RWPE1 (cell line): ENCODE measurements around the gene IGFALS.

Experiments used
- CTCF ChIA-PET: fragments of 350-600 bp; sonication (Branson Sonifier 250); formaldehyde crosslinking; extraction: SDS; loops from one replicate; lab custom pipeline; 2021; lab: Yijun Ruan, JAX
- POLR2A ChIA-PET: fragments of 400-600 bp; formaldehyde crosslinking; extraction: SDS; loops from one replicate; lab custom pipeline; 2020; ENCODE audit warnings: antibody characterized with exemption; ENCODE audit not compliant: low non-redundant PET; lab: Yijun Ruan, JAX
- DNase-seq: peaks from one replicate; pipeline ENCODE4 v3.0.0; 2012; ENCODE audit warnings: low spot score
- H3K27ac ChIP-seq: fragments of 450-650 bp; 2 replicates; pipeline ENCODE4 v1.5.1; 2017
- TF ChIP-seq, protein P1 (sequence below): fragments of 450-650 bp; conservative IDR thresholded peaks from 2 replicates; pipeline ENCODE4 v1.5.1; 2017; ENCODE audit warnings: low read depth, mild to moderate bottlenecking

IGFALS gene

DNA sequence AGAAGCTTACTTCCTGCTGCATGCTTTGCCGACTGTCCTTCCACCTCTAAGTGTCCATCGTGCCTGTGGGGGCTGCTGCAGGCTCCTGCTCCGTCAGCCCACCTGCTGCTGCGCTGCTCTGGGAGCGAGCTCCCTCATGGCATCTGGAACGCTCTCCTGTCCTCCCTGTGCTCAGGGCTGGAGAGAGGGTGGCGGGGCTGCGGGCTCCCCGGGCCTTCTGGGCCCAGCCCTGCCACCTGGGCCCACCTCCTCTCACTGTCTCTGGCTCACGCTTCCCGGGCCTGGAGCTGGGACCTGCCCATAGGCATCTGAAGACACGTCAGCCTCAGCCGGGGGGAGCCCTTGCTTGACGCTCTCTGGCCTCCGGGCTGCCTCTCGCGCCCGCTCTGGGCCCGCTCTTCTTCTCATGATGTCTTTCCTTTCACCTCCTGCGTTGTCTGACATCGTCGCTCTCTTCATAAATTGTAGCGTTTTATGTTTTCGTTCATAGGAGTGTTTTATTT lies 49.1 kb downstream of the IGFALS start:
- peak overlapping the region; percentile 23; the same call in 1 of the 2 replicates for H3K27ac ChIP-seq
- TF ChIP-seq, protein P1, sequence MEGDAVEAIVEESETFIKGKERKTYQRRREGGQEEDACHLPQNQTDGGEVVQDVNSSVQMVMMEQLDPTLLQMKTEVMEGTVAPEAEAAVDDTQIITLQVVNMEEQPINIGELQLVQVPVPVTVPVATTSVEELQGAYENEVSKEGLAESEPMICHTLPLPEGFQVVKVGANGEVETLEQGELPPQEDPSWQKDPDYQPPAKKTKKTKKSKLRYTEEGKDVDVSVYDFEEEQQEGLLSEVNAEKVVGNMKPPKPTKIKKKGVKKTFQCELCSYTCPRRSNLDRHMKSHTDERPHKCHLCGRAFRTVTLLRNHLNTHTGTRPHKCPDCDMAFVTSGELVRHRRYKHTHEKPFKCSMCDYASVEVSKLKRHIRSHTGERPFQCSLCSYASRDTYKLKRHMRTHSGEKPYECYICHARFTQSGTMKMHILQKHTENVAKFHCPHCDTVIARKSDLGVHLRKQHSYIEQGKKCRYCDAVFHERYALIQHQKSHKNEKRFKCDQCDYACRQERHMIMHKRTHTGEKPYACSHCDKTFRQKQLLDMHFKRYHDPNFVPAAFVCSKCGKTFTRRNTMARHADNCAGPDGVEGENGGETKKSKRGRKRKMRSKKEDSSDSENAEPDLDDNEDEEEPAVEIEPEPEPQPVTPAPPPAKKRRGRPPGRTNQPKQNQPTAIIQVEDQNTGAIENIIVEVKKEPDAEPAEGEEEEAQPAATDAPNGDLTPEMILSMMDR = no peak
- DNase-seq = no peak
- ChIA-PET CTCF (interaction anchor here (0.9 to 1.4 kb wide), 2 partner anchors 28 to 66 kb away, joined by 3 read pairs; partner anchors contain the start of genes EME2, JPT2 and MRPS34), POLR2A (interaction anchor here (0.9 to 1.4 kb wide), 2 partner anchors 26 to 39 kb away, joined by 3 to 4 read pairs; partner anchors contain the start of gene MAPK8IP3)

DNA sequence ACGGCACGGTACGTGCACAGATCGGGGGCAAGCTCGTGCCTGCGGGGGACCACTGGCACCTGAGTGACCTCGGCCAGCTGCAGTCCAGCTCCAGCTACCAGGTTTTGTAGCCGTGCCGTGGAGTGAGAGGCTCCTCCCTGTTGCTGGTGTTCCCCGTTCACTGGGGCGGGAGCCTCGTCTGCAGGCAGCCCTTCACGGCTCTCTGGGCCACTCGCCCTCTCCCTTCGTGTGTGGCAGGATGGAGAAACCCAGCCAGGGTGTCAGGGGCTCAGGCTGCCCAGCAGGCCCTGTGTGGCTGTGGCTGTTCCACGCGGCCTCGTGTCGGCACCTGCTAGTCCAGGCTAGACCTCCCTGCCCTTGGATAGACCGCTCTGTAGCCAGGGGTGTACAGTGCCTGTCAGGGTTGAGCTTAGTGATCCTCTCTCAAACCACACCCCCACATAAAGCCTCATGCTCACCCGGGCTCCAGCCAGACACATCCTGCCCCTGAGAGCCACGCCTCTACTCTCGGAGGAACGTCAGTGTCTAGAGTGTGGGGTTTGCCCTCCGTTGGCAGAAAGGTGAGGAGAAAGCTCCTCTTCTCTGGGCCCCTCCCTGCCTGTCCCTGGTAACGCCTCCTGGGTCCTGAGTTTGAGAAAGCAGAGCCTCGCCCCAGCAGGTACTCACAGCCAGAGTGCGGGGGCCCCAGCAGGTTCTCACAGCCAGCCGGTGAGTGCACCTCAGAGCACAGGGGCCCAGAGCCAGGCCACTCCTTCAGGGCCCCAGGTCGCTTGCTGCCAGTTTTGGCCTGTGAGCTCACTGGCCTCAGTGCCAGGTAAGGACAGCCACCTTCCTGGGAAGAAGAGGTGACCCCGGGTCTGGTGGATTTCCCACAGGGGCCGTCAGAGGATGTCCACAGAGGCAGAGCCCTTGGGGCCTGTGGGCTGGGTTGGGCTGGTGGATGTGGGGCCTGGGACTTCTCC lies 49.8 kb downstream of the IGFALS start:
- peak overlapping the region; percentile 23; the same call in 1 of the 2 replicates for H3K27ac ChIP-seq
- TF ChIP-seq, protein P1 = no peak
- ChIA-PET CTCF (interaction anchor here (0.5 to 1.4 kb wide), 4 partner anchors 19 to 52 kb away, joined by 3 to 10 read pairs (median 5); partner anchors contain the start of genes EME2 and MRPS34), POLR2A (interaction anchor here (0.6 to 1.4 kb wide), 4 partner anchors 11 to 133 kb away, joined by 3 to 4 read pairs (median 3); partner anchors contain the start of gene MAPK8IP3)
- DNase-seq = peak; percentile 76

DNA sequence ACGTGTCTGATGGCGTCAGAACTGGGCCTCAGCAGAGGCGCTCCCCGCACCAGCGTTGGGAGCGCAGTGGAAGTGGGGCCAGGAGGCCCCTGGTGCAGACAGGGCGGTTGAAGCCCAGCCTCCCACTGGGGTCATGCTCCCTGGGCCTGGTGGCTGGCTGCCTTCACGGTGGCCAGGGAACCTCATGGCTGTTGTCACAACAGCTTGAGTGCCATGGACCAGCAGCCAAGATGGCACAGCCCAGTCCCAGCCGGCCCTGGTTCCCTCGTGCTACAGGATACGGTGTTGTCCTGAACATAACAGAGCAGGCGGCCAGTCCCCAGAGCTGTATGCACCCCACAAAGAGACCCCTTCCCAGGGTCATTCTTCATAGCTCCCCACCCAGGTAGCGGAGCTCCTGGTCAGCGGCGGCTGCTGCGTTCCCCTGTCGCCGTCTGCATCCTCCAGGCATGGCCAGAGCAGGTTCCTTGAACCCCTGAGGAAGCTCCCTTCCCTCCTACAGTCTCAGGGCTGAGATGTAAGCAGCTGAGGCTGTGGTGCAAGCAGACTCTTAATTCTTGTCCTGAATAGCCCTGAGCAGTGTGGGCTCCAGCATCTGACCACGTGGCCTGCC lies 51.8 kb downstream of the IGFALS start:
- no peak overlapping the region for H3K27ac ChIP-seq
- TF ChIP-seq, protein P1 = no peak
- DNase-seq = no peak
- CTCF ChIA-PET = no interaction called here
- POLR2A ChIA-PET = no interaction called here

DNA sequence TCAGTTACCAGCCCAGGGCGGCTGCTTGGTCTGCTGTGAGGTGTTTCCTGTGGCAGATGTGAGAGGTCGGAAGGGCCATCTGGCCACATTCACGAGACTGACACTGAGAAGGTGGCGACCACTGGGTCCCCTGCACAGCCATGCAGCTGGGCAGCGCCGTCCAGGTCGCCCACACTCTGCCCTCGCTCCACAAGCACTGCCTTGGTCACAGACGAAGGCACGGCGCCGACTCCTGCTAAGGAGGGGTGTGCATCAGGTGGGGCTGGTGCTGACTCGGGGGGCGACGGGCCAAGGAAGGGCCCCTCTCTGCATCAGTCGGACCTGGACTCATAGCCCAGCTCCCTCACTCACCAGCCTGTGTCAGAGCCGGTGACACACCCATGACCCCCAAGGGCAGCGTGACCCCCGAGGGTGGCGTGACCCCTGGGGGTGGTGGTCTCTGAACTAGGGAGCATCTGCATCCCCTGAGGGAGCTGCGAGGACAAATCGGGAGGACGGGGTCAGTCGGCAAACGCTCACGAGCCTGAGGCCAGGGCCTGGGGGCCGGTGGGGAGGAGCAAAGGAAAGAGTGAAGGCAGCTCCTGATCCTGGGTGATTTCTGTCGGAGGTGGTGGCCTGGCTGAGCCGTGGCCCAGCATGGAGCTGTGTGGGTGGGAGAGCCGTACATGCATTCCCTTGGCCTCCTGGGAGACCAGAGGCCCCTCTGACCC lies 52.6 kb downstream of the IGFALS start:
- ChIA-PET POLR2A (no interaction called here), CTCF (no interaction called here)
- H3K27ac ChIP-seq = no peak overlapping the region
- TF ChIP-seq, protein P1 = no peak
- no peak for DNase-seq
